NCI-H2029 (cell line): ENCODE results near the gene CCNB1.
"Not testable (repeated sequence)": the region's sequence is repeated elsewhere in the genome, so short reads cannot be mapped to it uniquely, and the experiment has no call there.

Experiments used
- DNase-seq: peaks from one replicate; lab custom pipeline; 2025; lab: John Stamatoyannopoulos, UW

CCNB1 gene

DNA sequence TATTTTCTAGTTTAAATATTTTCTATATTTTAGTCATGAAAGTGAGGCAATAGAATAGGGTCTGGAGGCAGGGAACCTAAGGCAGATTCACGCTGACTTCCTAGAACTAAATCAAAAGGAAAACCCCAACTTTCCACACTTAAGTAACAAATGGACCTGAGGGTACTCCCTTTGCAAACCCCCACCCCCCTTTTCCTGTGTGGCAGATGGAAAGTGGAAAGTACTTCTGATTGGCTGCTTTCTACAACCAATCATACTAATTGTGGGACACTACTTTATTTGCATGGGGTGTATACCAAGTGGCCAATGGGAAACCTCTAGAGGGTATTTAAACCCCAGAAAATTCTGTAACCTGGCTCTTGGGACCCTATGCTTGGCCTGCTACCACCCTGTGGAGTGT lies 17.7 kb downstream of the CCNB1 start:
- DNase-seq = no peak

DNA sequence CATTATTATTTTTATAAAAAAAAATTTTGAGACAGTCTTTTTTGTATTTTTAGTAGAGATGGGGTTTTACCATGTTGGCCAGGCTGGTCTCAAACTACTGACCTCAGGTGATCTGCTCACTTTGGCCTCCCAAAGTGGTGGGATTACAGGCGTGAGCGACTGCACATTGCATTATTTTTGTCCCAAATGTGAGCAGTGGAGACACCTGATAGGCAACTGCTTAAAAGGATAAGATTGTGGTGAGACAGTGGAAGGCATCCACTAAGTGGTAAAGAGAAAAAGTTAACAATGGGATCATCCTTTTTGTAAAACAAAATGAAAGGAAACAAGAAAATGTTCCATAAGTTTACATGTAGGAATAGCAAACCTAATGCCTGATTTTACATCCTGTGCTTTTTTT lies 20.4 kb downstream of the CCNB1 start:
- DNase-seq = no peak

DNA sequence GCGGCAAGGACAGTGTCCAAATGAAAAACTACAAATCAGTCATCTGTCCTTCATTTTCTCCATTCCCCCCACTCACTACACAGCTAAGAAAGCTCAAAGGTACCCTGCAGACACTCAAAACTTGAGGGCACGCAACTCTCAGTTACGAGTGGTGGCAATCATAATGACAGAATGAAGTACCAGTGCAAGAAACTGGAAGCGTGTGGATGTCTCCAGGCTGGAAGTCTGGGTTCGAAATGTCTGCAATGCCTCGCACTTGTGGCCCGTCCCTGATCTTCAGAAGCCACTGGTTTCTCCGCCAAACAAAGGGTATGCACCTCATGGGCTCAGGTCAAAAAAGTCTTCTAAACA lies 21.8 kb downstream of the CCNB1 start:
- DNase-seq = no peak

DNA sequence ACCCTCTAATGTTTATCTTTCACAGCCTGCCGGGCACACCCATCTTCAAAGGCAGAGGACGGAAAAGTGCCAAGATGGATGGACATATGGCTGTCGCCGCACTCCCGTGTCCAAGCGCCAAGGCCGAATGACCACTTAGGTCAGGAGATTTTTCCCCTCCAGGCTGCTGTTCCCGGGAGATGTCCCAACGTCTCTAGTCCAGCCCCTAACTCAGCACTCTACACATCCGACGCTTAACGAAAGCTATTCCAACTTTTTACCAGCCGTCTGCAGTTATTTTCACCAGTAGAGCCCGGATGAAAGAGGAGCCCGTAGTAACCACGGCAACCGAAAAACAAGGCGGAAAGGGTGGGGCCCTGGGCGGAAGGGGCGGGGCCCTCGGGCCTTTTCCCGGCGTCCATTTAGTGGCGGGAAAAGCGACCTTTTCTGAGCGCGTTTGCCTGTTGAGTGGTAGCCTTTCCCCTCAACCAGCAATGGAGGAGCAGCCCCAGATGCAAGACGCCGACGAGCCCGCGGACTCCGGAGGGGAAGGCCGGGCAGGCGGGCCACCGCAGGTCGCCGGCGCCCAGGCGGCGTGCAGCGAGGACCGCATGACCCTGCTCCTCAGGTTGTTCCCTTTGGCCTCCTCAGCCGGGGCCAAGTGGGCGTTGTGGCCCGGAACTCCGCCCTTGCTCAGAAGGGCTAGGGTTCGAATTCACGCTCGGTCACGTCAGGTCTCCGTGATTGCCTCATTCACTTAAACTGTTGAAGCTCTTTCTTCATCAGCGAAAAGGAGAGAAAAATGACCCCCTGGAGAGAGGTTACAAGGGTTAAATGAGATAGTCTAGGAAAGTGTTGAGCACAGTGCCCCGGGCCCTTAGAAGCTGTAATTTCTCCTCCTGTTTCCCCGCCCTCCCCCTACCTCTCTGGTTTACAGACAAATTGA lies 22.5 kb downstream of the CCNB1 start, which contains the start of gene CENPH:
Gene CENPH, plus strand, starts transcription at position 422 of the 925 bp plus-strand sequence. Its CDS starts 52 bp downstream, at position 474.
- peak; percentile 88 for DNase-seq

DNA sequence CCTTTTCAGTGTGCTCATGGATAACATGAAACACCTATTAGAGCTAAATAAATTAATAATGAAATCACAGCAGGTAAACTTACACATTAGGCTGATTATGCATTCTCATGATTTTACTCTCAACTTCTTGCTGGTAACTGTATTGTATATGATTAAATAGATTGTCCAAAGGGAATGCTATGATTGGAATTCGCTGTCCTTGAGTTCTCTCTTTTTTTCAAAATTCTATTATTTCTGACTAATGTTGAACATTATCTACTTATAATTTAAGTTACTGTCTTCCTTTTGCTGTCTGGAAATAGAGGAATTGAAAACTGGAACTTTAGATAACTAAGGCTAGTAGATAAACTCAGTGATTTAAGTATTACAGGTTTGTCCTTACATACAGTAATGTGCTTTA lies 35.5 kb downstream of the CCNB1 start:
- DNase-seq = no peak

DNA sequence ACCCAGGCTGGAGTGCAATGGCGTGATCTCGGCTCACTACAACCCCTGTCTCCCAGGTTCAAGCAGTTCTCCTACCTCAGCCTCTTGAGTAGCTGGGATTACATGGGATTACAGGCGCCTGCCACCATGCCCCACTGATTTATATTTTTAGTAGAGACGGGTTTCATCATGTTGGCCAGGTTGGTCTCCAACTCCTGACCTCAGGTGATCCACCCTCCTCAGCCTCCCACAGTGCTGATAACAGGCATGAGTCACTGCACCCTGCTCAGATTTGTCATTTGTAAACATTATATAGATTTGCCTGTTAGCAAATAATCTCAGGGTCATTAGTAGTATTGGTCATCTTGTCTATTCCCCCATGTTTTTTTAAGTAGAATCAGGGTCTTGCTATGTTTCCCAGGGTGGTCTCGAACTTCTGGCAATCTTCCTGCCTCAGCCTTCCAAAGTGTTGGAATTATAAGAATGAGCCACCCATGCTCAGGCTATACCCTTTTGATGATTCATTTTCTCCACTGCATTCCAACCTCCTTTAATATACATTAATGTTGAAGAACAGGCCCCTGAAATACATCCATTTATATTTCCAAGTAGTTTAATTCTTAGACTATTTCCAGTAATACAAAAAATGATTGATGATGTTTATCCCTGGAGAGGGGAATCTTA lies 39.7 kb downstream of the CCNB1 start:
- no peak for DNase-seq

DNA sequence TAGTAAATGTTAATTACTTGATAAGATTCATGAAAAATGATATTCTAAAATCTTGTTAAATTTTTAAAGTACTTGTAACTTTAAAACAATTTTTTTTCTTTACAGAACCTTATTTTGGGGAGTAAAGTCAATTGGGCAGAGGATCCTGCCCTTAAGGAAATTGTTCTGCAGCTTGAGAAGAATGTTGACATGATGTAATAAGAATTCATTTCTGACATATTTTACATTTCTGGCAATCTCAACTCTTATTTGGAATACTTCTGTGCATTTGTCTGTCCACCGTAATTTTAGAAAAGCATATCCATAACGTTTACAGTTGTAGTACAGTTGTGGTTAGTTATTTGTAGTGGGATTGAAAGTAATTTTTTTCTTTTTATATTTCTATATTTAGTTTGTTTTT lies 42.7 kb downstream of the CCNB1 start:
- no peak for DNase-seq

DNA sequence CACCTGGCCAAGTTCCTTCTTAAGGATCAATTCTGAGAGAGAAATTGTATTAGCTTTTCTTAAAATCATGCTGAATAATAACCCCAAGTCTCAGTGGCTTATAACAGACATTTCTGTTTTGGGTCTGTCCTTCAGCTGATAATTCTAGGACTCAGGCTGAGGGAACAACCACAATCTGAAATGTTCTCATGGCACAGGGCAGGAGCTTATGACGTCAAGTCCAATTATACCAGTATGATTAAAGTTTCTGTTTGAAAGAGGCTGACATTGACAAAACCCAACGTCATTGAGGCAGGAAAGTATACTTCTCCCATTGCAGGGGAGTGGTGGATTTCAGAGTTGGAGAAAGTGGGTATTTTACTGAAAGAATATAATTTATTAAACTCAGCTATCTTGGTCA lies 44.2 kb downstream of the CCNB1 start:
- no peak for DNase-seq

DNA sequence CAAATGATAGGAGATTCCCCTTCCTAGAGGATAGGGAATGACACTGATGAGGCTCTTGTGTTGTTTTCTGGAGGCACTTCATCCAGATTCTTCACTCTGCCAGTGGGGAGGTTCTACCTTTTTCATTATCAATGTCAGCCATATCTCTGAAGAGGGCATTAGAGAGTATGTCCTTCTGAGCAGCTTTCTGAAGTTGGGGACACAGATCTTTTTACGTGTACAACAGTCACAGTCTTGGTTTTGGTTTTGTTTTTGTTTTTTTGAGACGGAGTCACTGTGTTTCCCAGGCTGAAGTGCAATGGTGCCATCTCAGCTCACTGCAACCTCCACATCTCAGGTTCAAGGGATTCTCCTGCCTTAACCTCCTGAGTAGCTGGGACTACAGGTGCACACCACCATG lies 45.1 kb downstream of the CCNB1 start:
- DNase-seq = no peak

DNA sequence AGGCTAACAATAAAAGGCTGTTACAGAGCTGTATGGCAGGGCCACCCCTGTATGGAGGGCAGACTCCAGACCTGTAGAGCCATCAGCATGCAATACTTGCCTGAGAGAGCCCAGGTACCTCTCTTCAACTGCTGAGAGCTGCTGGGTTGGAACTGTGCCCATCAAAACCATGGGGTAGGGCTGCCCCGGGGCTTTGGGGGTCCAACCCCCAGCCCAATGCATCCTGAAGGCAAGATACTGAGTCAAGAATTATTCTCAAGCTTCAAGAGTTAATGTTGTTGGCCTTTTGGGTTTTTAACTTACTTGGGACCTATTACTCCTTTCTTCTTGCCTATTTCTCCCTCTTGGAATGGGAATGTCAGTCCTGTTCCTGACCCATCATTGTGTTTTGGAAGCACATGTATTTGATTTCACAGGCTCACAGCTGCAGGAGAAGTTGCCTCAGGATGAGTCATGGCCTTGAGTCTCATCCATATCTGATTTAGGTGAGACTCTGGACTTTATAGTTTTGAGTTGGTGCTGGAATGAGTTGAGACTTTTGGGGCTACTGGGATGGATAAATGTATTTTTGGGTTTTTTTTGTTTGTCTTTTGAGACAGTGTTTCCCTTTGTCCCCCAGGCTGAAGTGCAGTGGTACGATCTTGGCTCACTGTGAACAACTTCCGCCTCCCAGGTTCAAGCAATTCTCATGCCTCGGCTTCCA lies 46.7 kb downstream of the CCNB1 start:
- DNase-seq = no peak

DNA sequence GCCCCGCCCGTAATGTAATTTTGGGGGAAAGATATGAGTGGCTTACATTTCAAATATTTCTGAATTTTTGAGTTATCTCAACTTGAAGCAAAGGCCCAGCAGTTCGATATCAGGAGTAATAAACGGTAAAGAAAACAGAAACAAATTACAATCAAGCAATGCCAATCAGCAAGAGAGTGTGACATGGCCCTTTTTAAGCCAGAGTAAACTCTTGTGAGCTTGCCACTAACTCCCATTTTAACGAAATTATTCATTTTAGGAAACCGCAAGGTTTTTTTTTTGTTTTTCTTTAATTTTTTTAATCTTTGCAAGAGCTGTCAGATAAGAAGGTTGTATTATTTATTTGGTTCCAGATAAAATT lies 50.2 kb downstream of the CCNB1 start:
- DNase-seq = no peak

DNA sequence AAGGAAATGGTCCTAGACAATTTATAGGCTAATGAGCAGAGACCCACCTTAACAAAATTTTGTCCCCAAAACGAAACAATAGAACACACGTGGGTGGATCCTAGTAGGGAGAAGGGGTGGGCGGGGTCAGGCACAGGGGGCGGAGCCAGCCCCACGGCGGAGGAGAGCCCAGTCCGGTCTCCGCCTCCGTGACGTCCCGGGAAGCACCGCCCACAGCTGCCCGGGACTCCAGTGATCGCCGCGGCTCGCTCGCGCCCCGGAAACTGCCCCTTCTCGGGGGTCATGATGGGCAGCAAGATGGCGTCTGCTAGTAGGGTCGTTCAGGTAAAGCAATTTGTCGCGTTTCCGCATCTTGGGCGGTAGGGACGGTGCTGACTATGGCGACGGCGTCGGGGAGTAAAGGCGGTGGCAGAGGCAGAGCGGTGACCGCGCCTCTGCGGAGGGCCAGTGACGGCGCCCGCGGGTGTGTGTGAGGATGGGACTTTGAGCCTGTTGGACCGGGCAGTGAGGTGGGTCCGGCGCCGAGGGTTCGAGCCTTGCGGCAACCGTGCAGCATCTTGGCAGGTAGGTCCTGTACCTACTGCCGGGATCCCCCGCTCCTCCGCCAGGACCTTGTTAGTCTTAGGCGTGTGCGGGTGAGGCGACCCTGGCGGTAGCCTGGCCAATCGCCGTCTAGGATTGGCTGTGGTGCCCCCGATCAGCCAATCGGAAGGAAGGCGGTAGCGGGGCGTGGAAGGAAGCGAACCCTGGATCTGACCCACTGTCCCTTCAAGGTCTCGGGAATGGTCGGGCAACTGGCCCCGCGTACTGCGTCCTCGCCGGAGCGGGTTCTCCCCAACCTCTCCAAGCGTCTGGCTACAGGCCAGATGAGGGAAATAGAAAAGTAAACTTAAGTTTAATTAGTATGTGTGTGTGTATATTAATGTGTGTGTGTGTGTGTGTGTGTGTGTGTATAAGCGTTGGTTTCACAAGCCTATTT lies 50.9 kb downstream of the CCNB1 start:
- DNase-seq = peak; percentile 89

DNA sequence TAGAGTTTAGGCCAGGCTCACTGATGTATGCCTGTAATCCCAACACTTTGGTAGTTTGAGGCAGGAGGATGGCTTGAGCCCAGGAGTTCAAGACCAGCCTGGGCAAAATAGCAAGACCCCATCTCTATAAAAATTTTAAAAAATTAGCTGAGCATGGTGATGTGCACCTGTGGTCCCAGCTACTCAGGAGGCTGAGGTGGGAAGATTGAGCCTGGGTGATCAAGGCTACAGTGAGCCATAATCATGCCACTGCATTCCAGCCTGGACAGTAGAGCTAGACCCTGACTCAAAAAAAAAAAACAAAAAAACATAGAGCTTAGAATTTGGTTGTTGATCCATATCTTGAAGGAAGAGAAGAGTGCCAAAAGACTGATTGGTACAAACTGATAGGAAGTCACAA lies 53.0 kb downstream of the CCNB1 start:
- DNase-seq = no peak

DNA sequence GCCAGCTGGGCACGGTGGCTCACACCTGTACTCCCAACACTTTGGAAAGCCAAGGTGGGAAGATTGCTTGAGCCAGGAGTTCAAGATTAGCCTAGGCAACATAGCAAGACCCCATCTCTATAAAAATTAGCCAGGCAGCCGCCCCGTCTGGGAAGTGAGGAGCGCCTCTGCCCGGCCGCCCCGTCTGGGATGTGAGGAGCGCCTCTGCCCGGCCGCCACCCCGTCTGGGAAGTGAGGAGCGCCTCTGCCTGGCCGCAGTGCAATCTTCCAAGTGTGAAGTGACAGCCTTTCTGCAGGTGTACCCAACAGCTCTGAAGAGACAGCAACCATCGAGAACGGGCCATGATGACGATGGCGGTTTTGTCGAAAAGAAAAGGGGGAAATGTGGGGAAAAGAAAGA lies 53.4 kb downstream of the CCNB1 start:
- not testable (repeated sequence) for DNase-seq

DNA sequence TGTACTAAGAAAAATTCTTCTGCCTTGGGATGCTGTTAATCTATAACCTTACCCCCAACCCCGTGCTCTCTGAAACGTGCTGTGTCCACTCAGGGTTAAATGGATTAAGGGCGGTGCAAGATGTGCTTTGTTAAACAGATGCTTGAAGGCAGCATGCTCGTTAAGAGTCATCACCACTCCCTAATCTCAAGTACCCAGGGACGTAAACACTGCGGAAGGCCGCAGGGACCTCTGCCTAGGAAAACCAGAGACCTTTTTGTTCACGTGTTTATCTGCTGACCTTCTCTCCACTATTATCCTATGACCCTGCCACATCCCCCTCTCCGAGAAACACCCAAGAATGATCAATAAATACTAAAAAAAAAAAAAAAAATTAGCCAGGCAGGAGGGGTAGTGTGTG lies 53.9 kb downstream of the CCNB1 start:
- not testable (repeated sequence) for DNase-seq

DNA sequence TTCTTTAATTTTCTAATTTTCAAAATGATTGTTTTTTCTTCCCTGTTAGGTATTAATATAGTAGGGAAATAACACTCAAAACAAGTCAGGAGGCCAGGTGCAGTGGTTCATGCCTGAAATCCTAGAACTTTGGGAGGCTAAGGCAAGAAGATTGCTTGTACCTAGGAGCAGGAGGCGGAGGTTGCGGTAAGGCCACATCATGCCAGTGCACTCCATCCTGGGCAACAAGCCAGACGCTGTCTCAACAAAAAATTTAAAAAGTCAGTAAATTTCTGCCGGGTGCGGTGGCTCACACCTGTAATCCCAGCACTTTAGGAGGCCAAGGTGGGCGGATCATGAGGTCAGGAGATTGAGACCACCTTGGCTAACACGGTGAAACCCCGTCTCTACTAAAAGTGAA lies 57.6 kb downstream of the CCNB1 start:
- DNase-seq = no peak

DNA sequence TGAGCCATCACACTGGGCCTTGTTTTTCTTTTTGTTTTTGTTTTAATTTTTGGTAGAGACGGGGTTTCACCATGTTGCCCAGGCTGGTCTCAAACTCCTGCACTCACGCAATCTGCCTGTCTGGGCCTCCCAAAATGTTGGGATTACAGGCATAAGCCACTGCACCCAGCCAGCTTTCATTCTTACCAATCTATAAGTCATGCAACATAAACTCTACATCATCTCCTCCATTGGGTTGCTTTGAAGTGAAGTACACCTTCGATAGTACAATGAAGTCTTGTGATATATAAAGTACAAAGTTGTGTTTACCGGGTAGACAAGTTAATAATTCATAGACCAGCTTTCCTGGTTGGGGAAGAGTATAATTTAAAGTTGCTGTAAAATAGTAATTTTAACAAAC lies 58.9 kb downstream of the CCNB1 start:
- DNase-seq = no peak
